ENCODE results near the gene HIC1.
"Not testable (repeated sequence)": the region's sequence is repeated elsewhere in the genome, so short reads cannot be mapped to it uniquely, and the experiment has no call there.

The HIC1 gene, protein sequence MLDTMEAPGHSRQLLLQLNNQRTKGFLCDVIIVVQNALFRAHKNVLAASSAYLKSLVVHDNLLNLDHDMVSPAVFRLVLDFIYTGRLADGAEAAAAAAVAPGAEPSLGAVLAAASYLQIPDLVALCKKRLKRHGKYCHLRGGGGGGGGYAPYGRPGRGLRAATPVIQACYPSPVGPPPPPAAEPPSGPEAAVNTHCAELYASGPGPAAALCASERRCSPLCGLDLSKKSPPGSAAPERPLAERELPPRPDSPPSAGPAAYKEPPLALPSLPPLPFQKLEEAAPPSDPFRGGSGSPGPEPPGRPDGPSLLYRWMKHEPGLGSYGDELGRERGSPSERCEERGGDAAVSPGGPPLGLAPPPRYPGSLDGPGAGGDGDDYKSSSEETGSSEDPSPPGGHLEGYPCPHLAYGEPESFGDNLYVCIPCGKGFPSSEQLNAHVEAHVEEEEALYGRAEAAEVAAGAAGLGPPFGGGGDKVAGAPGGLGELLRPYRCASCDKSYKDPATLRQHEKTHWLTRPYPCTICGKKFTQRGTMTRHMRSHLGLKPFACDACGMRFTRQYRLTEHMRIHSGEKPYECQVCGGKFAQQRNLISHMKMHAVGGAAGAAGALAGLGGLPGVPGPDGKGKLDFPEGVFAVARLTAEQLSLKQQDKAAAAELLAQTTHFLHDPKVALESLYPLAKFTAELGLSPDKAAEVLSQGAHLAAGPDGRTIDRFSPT

DNA sequence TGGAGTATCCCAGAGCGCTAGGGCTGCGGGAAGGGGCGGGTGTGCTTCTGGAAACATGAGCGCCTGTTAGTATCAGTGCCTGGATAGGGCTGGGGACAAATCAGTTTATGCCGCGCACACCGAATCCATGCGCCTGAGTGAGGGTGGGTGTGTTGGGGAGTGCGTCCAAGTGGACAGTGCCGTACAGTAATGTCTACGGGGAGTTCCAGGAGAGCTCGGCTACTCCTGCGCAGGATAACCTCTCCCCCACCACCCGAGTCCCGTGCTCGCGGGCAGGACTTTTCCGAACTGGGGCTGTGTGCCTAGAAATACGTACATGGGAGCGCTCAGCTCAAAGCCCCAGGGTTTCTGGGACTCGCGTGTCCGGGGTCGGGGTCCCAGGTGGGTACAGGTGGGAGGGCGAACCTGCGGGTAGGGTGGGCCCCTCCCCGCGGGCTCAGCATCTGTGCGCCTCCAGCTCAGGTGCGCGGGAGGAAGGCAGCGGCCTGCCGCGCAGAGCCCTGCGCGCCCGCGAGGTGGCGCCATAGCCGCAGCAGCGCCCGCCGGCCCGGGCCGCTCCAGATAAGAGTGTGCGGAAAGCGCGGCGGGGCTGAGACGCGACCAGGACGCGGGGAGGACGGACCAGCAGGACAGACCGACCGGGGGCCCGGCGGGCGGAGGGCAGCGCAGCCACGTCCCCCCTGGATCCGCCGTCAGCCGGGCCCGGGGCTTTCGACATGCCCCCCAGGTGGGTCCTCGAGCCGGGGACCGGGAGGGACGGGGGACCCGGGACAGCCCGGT is at the start of gene HIC1:
Gene HIC1, plus strand, starts transcription at position 592 of the 780 bp plus-strand sequence. CDS start 1,588 bp downstream, outside the sequence.
- DNase-seq, result no peak

DNA sequence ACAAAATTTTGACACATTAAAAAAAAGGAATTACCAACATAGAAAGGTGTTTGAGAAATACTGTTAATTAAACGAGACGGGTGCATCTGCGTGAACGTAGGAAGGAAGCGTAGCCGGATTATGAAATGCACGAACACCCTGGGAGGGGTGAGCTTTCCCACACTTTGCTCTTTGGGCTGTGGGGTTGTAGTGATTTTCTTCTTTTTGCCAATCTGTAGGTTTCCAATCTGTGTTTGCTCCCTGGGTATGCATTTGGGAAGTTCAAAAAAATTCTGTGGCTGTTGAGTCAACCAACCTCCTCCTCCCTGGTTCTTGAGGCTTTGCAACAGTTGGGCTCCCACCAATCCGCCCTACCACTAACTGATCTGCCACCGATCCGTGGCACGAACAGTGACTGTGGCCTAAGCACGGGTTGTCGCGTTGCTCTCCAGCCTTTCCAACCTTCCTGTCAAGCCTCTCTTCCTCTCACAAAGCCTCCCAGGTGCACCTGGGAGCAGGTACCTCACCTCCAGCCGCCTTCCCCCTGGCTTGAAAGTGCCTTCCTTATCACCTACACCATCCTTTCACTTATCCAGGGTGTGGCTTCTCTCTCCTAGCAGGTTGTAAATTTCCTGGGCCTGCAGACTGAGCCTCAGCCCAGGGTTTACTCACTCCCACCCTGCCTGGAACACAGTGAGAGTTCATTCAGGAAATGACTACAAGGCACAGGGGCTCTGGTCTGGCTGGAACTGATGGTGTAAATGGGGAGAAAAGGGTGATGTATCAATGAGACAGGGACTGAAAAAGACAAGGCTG is 46.4 kb upstream of the HIC1 start:
- DNase-seq, result no peak

DNA sequence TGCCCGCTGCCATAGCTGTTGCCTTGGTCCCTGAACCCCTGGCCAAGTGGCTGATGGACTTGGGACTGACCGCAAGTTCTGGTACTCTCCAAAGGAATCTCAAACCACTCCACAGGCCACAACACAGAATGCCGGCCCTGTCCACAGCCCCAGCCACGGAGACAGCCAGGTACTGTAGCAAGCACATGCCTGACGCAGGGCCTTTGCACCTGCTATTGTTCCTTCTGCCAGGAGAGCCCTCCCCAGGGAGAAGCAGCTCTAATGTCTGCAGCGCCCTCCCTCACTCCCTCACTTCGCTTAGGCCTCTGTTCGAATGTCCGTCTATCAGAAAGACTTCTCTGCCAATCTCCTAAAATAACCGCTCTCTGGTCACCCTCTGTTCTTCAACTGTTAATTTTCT is 45.2 kb upstream of the HIC1 start:
- DNase-seq, result no peak

DNA sequence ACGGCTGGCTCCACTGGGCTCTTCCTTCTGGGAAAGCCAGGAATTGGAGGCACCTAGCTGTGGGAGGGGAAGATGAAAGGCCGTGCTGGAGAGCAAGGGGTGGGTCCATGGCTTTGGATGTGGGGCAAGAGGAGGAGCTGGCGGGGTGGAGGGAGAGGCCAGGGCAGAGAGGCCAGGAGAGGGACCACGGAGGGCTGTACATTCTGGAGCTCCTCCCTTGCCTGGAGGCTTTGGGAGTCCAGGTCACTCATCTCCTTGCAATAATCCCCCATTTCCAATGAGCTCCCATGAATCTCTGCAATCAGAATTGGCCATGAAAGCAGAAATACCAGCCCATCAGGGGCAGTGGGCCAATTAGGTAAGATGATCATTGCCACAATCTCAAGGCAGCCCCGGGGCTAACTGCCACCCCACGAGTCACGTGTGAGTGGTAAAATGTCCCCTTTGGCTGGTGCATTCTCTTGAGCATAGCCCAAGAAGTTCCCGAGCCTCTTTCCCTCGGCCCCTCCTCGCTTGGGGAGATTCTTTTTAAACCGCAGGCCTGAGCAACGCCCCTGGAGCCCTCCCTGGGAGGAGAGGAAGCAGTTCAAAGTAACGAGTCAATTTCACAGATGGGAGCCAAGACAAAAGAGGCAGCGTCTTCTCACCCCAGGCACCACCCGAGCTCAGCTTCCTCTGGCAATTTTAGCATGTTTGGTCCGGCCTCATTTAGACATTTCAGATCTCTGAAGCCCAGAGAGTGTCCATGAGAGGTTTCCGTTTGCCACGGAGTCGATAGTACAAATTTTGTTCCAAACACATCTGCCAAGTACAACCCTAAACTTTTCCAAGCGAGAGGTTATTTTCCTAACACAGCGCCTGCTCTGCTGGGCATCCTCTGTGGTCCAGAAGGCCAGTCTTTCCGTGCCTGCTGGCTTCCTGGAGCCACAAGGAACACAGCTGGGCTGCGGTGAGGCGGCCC is 43.2 kb upstream of the HIC1 start:
- DNase-seq, result no peak

DNA sequence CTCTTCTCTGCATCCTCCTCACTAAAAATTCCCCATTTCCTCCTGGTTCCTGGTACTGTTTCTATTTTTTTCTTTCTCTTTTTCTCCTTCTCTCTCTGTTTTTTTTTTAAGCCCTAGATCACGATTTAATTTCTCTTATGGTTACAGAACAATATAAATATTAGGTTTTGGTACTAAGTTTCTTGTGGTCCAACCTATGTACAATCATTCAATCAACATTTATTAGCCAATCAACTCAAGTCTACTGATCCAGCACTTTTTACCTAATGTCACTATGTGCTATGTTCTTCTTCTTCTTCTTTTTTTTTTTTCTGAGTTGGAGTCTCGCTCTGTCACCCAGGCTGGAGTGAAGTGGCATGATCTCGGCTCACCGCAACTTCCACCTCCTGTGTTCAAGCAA is 42.4 kb upstream of the HIC1 start:
- no peak for DNase-seq

DNA sequence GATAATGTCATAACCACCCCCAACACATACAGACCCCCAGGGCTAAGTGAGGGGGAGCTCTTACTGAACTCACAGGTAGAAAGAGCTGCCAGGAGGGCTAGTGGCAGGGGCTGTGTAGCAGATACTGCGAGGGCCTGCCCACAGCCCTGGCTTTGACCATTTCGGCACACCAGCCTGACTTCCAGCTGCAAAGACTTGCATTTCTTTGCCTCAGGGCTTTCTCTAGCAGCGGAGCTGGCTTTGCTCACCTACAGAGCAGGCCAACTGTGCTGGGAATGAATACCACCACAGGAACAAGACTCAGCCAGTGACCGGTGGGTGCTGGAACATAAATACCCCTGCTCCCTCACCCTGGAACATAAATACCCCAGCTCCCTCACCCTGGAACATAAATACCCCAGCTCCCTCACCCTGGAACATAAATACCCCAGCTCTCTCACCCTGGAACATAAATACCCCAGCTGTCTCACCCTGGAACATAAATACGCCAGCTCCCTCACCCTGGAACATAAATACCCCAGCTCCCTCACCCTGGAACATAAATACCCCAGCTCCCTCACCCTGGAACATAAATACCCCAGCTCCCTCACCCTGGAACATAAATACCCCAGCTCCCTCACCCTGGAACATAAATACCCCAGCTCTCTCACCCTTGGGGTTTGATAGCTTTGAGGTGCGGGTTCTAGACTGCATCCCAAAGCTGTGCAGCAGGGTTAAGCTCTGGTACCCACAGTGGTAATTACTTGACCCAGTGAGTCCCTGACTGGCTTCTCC is 41.5 kb upstream of the HIC1 start:
- not testable (repeated sequence) for DNase-seq

DNA sequence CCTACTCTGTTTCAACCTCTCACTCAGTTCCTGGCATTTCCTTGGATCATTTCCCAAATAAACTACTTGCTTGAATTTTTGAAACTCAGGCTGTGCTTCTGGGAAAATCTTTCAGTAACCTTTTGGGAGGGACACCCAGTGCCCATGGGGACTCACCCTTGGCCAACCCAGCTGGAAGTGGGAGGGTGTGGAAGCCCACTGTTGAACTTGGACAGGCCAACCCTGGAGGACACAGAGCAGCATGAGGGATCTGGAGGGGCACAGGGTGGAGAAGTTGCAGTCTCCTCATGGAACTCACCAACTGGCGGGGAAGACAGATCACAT is 40.9 kb upstream of the HIC1 start:
- DNase-seq, result no peak

DNA sequence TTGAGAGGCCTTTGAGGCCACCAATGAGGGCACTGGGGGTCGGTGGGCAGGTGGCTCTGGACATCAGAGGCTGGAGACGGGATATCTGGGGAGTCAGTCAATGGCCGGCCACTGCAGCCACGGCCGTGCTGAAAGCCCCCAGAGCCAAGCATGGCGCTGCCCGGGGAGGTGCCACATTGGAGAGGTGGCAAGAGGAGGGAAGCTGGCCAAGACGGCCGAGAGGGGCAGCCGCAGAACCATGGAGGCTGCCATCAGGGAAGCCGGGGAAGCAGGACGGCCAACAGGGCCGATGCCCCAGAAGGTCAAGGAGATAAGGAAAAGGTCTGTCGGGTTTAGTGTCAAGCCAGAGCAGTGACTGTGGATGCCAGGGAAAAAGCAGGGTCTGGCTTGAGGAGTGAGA is 39.6 kb upstream of the HIC1 start:
- no peak for DNase-seq

DNA sequence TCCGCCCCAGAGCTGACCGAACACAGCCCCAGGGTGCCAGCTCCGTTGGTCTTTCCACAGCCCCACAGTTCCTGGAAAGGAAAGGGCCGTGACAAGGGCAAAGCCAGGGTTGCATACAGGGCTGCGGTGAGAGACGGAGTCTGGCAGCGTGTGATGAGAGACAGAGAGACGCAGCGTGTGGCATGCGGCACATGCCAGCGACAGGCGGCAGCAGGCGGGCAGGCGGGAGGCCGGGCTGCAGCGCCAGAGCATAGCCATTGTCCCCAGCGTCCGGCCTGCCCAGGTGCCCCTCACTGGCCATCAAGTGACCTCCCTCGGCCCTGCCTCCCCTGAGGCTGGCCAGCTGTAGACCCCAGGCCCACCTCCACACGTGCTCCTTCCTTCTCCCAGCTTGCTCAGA is 38.4 kb upstream of the HIC1 start:
- no peak for DNase-seq

DNA sequence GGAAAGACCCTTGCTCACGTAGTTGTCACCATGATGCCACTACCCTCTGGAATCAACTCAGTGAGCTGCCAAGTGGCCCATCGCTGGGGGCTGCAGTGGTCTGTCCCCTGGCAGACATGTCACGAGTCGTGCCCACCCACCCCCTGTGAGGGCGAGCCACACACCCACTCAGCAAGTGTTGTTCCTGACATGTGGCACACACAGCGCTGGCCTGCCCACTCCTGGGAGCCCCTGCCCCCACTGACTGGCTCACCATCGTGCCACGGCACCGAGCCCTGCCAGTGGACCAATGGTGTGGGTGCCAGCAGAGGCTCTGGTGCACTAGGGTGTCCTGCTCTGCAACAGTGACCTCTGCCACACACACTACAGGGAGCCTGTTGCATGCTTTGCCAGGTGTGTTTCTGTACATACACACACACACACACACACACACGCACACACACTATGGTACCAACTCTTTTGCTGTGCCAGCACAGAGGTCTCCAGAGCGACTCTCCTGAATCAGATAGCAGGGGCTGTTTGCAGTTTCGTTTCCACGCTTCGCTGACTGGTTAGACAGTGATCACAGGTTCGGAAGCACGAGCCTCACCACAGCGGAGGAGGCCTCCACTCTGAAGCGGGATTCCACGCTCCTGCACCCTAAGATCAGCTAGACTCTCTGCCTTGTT is 37.5 kb upstream of the HIC1 start:
- DNase-seq, result no peak

DNA sequence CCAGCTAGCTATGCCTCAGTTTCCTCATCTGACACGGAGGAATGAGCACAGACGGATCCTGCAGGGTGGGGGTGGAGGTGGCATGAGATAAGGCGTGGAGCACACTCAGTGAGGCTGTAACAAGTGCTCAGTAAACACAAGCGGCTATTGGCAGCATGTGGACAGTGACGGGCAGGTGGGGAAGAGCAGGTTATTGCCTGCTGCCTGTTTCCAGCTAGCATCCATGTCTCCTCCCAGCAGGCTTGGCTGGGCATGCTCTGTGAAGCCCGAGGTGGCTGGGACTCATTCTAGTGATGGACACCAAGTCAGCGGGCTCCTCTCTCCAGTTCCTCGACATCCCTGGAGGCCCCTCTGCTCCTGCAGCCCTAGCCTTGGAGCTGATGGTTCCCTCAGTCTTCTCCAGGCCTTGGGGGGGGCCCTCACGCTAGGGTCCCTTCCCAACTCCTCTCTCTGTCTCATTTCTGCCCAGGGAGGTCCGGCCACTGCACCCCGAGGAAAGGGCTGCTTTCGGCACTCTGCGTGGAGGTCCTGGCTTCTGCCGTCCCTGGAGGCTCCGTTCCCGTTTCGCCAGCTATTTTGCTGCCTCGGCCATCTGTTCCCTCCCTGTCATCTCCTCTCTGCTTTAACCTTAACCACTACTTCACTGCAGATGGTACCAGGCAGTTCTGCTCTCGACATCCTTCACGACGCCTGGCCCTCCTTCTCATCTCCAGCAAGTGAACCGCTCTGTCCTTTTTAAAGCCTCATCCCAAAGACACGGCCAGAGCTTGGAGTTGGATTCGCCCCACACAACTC is 36.0 kb upstream of the HIC1 start:
- no peak for DNase-seq

DNA sequence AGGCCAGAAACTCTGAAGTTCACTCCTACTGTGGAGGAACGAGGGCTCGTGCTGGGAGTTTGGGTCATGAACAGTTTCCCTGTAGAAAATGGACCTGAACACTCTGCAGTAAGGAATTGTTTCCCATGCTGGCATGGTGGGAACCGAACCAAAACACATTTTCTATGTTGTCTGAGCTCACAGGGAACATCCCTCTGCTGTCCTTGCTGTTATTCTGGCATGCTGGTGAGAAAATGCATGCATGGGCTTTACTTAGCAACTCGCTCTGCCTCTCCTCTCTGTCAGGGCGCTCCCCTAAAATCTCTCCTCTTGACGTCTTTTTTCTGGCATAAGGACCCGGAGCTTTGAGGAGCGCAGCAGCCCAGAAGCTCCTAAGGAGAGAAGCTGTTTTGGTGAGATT is 35.2 kb upstream of the HIC1 start:
- no peak for DNase-seq

DNA sequence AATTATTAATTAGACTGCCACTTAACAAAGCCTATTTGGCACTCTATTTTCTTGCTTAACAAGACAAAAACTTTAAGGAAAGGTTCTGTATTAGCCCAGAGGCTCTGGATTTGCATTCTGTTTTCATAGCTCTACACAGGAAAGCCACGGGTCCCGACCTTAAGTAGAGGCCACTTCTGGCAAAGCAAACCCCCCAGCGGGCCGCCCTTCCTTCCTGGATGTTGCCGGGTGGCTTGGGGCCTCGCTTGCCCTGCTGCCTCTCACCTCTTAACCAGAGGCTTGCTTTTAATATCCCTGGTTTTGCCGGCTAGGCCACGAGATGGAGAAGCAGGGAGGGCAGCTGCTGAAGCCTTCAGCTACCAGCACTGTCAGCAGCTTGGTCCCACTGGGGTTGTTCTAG is 34.2 kb upstream of the HIC1 start:
- no peak for DNase-seq

DNA sequence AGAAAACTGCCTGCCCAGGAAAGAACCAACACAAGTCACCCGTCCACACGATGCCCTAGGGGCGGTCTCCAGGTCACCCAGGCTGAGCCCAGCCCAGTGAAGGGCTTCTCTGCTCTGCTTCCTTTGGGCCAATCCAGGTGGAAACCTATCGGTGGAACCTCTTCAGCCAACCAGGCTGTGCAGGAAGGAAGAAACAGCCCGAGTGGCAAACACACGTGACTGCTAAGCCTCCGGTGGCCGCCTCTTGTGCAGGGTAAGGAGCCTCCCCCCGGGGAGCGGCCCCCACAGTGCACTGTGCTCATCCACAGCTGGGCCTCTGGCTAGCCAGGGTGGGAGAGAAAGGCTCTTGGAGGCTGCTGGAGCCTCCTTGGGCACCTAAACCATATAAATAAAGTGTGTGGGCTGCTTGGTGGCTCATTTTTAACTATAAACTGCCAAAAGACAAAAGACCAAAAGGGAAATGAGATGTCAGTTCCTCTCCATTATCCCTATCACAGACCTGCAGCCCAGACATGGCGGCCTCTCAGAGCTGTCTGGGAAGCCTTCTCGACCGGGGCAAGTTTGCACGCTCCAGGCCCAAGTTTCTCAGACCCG is 32.2 kb upstream of the HIC1 start:
- DNase-seq, result peak; percentile 1

DNA sequence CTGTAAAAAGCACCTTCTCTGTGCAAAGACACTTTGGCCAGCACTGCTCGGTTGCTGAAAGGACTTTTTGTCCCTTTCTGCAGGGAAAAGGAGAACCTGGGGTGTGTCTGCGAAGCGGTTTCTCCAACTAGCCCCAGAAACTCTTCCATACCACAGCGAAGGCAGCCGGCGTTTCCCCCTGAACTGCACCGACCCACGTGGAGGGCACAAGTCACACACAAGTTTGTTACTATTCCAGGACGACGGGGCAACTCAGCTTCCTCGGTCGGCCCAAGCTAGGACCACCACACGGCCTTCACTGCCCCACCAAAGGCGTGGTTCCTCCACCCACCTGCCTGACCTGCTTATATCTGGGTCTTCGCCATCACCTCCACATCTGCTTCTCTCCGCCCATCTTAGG is 31.6 kb upstream of the HIC1 start:
- DNase-seq, result no peak

DNA sequence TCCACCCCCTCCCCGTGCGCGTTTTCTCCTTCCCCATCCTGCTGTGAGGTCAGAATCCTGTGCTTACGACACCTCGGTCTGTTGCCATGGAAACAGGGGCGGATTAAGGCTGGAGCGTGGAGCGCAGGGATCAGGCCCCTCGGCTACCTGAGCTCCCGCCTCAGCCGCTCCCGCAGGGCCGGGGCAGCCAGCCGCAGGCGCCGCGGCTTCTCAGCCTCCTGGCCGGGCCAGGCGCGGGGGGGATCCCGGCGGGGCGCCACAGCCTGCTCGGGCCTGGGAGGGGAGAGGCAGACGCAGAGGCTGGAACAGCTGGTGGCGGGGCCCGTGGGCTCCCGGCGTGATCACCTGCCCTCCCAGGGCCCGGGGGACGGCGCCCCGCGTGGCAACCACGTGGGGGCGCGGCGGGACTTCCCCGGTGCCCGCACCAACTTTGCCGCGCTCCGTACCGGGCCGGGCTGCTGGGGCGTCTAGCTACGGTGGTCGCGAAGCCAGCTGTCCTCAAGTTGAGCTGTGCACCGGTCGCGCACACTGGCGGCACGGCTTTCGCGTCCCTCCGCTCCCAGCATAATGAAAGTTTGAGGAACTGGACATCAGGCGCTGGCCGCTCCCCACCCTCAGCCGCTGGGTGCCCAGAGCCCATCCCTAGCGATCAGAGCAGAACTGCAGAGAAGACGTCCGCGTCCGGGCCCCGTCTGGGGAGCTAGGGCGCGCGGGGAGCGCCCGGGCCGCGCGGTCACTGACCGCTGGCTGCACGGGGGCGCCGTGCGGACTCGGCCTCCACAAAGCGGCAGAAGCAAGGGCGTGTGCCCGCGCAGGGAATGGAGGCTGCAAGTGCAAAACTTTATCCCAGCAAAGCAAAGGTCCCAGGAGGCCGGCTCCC is 31.0 kb upstream of the HIC1 start:
- peak; percentile 6 for DNase-seq

DNA sequence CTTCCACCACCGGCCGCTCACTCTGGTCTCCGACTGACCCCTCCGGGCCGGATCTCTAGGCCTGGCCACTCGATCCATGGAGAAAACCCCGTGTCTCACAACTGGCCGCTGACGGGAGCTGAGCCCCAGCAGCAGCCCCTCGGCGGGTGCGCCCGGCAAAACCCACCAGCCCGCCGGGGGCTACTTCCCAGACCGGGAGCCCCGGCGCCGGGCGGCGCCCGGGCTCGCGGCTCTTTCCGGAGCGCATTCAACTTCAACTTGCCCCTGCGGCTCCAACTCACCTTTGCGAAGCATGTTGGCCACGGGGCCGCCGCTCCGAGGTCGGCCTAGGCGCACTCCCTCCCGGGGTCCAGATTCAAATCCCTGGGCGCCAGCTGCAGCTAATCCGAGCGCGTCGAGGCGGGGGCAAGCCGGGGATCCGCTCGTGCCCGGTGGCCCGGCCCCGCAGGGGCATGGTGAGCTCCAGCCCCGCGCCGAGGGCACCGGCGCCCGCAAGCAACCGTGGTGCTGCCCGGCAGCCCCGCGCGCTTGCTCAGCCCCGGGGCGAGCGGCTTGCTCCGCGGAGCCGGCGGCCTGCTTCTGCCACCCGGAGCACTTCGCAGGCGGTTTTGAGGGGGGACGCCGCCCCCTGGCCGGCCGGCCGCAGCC is 30.2 kb upstream of the HIC1 start:
- DNase-seq, result no peak

DNA sequence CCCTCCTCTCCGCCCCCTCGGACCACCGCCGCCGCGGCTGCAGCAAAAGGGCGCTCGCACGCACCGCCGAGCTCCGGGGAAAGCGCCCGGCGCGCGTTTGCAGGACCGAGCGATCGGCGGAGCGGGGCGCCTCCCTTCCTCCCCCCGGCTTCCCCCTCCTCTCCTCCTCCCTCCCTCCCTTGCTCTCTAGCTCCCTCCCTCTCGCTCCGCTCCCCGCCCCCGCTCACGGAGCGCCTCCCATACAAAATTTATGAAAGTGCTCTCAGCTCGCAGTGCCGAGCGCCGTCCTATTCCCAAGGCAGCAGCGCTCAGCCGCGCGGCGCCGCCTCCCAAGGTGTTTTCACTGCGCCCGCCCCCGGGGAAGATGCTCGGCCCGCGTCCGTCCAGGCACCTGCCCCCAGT is 29.7 kb upstream of the HIC1 start, which contains the start of gene RTN4RL1:
Gene RTN4RL1, minus strand, starts transcription at position 115 of the 402 bp plus-strand sequence. CDS start 469 bp downstream, outside the sequence.
- DNase-seq, result no peak

Measured in GF-D8 (cell line).